HepG2 (cell line): ENCODE measurements around the gene ALDH18A1. TPM values are rescaled to one million over a fixed set of nuclear protein-coding genes. Genes with fewer than 3 reads are reported as not detected.

Source experiments
- ARID2 ChIP-seq: sonication (generic); formaldehyde crosslinking; IDR thresholded peaks from 2 replicates; pipeline ENCODE4 v1.8.1; 2022; ENCODE audit warnings: mild to moderate bottlenecking, missing genetic modification reagents, borderline replicate concordance
- CREBL2 ChIP-seq: sonication (generic); formaldehyde crosslinking; IDR thresholded peaks from 2 replicates; pipeline ENCODE4 v1.8.1; 2023; ENCODE audit warnings: missing genetic modification reagents, mild to moderate bottlenecking, borderline replicate concordance
- GABPB1 ChIP-seq: IDR thresholded peaks from 2 replicates; pipeline ENCODE4 v1.6.1; 2016; ENCODE audit warnings: mild to moderate bottlenecking, missing genetic modification reagents, moderate library complexity, missing compliant biosample characterization
- KAT8 ChIP-seq: IDR thresholded peaks from 2 replicates; pipeline ENCODE4 v1.6.1; 2016; ENCODE audit warnings: missing genetic modification reagents, missing compliant biosample characterization
- KLF16 ChIP-seq, 2 experiments: sonication (generic) in 1 of 2; formaldehyde crosslinking in 1 of 2; IDR thresholded peaks; 2 replicates each; pipeline versions ENCODE4 v1.6.1 to v1.8.0; 2016 to 2023; ENCODE audit warnings: missing genetic modification reagents in 2 of 2, missing compliant biosample characterization in 1 of 2
- MAZ ChIP-seq, 2 experiments: sonication (generic) in 1 of 2; formaldehyde crosslinking in 1 of 2; IDR thresholded peaks; 2 replicates each; pipeline versions ENCODE4 v1.5.0 to v1.6.1; 2012 to 2020; ENCODE audit warnings: low read depth in 2 of 2, mild to moderate bottlenecking in 2 of 2, borderline replicate concordance in 1 of 2, improper control_type of control experiment in 1 of 2, low read length in 1 of 2, missing genetic modification reagents in 1 of 2, moderate library complexity in 1 of 2
- MED13 ChIP-seq: sonication (generic); formaldehyde crosslinking; IDR thresholded peaks from 2 replicates; pipeline ENCODE4 v1.5.0; 2020; ENCODE audit warnings: missing genetic modification reagents
- PATZ1 ChIP-seq: sonication (generic); formaldehyde crosslinking; IDR thresholded peaks from 2 replicates; pipeline ENCODE4 v1.4.0; 2020; ENCODE audit warnings: missing genetic modification reagents
- RNF2 ChIP-seq: fragments of 450-650 bp; conservative IDR thresholded peaks from 2 replicates; pipeline ENCODE4 v1.6.1; 2016; ENCODE audit warnings: low read depth
- SPEN ChIP-seq: sonication (generic); formaldehyde crosslinking; IDR thresholded peaks from 2 replicates; pipeline ENCODE4 v1.5.1; 2020; ENCODE audit warnings: low read depth, mild to moderate bottlenecking, missing genetic modification reagents
- SUZ12 ChIP-seq: fragments of 150-350 bp; IDR thresholded peaks from 2 replicates; pipeline ENCODE4 v1.6.1; 2014; ENCODE audit warnings: low read depth, low read length
- TCF12 ChIP-seq, 2 experiments: fragments of 450-650 bp in 1 of 2; sonication (generic) in 1 of 2; formaldehyde crosslinking in 1 of 2; IDR thresholded peaks; 2 replicates each; pipeline versions ENCODE4 v1.6.1 to v1.8.0; 2017 to 2022; ENCODE audit warnings: antibody characterized with exemption in 1 of 2, mild to moderate bottlenecking in 1 of 2, missing genetic modification reagents in 1 of 2, moderate library complexity in 1 of 2
- ZBTB1 ChIP-seq: sonication (generic); formaldehyde crosslinking; IDR thresholded peaks from 2 replicates; pipeline ENCODE4 v1.4.0; 2020; ENCODE audit warnings: missing genetic modification reagents, borderline replicate concordance
- ZBTB40 ChIP-seq, 2 experiments: fragments of 450-650 bp in 1 of 2; sonication (generic) in 1 of 2; formaldehyde crosslinking in 1 of 2; IDR thresholded peaks; 2 replicates each; pipeline versions ENCODE4 v1.6.1 to v1.8.0; 2016 to 2022; ENCODE audit warnings: antibody characterized with exemption in 1 of 2, mild to moderate bottlenecking in 1 of 2, missing genetic modification reagents in 1 of 2
- ZFP37 ChIP-seq: sonication (generic); formaldehyde crosslinking; IDR thresholded peaks from 2 replicates; pipeline ENCODE4 v1.4.0; 2020; ENCODE audit warnings: missing genetic modification reagents, borderline replicate concordance
- ZNF674 ChIP-seq: sonication (generic); formaldehyde crosslinking; IDR thresholded peaks from 2 replicates; pipeline ENCODE4 v1.5.0; 2020; ENCODE audit warnings: low read depth, mild to moderate bottlenecking, missing genetic modification reagents
- ZNF816 ChIP-seq: sonication (generic); formaldehyde crosslinking; IDR thresholded peaks from 2 replicates; pipeline ENCODE4 v1.8.0; 2022; ENCODE audit warnings: missing genetic modification reagents, mild to moderate bottlenecking, borderline replicate concordance
- polyA plus RNA-seq, 8 experiments: library from polyadenylated mRNA; depleted of rRNA in 3 of 8; stranded (reverse) in 7 of 8; unstranded in 1 of 8; fragments of >200 nt; fragmentation: Illumina TruSeq in 4 of 8; extraction: Trizol in 4 of 8; gene quantifications; 2 replicates each; pipeline versions ENCODE4 v1.2.1 to v1.2.3, GENCODE V29; 2011 to 2016; ENCODE audit warnings: low read depth in 4 of 8, missing spikeins in 1 of 8, mixed read lengths in 1 of 8; ENCODE audit not compliant: insufficient read depth in 1 of 8
- total RNA-seq, 5 experiments: library from RNA; depleted of rRNA; stranded (reverse); fragments of >200 nt; fragmentation: Illumina TruSeq; extraction: Trizol; gene quantifications; 2 replicates each; pipeline ENCODE4 v1.2.3, GENCODE V29; 2016; ENCODE audit warnings: low read depth in 1 of 5

The ALDH18A1 gene
- total and polyA plus RNA-seq, 2 of the 13 experiments (the other 11 are each of a cell fraction or from before 2014, with no cell fraction given) = 180 to 263 TPM

- TF ChIP-seq ZBTB1 (CRISPR knock-in tag) (no peak), GABPB1 (CRISPR knock-in tag) (peak; percentile 89), ZFP37 (CRISPR knock-in tag) (no peak), ZNF674 (CRISPR knock-in tag) (no peak), TCF12 (IDR thresholded peaks at IDR 0.05) (no peak), TCF12 (CRISPR knock-in tag; IDR thresholded peaks at IDR 0.05) (no peak), SPEN (CRISPR knock-in tag) (peak; percentile 25; the same call in 1 of the 2 replicates), RNF2 (no peak), ARID2 (CRISPR knock-in tag) (peak; percentile 45; the same call in 1 of the 2 replicates), MAZ (IDR thresholded peaks at IDR 0.05; ENCODE audit: borderline replicate concordance, low read depth, low read length) (no peak), MAZ (CRISPR knock-in tag; IDR thresholded peaks at IDR 0.05; ENCODE audit: low read depth) (peak; percentile 73), ZBTB40 (IDR thresholded peaks at IDR 0.05) (no peak), ZBTB40 (CRISPR knock-in tag; IDR thresholded peaks at IDR 0.05) (no peak), ZNF816 (CRISPR knock-in tag) (peak; percentile 42; the same call in 1 of the 2 replicates), SUZ12 (no peak), KAT8 (CRISPR knock-in tag) (peak; percentile 59; the same call in 1 of the 2 replicates), KLF16 (CRISPR knock-in tag; IDR thresholded peaks at IDR 0.05) (peak in 1 of 2 experiments; percentile 76; a peak in 2 of 4 replicates), PATZ1 (CRISPR knock-in tag) (no peak; the same call in 1 of the 2 replicates), MED13 (CRISPR knock-in tag) (no peak), CREBL2 (CRISPR knock-in tag) (no peak)
Observed at GRCh38 chr10:95561177-95561863, 95.2 kb downstream of the ALDH18A1 start, which contains the start of gene SORBS1 (continued).
